ENCODE results near the gene RTTN. TPM values are rescaled to one million over a fixed set of nuclear protein-coding genes. Genes with fewer than 3 reads are reported as not detected.
"Not testable (repeated sequence)": the region's sequence is repeated elsewhere in the genome, so short reads cannot be mapped to it uniquely, and the experiment has no call there.

RTTN gene
- 25.3 and 28.6 TPM in 2 replicates for total RNA-seq

- Mint-ChIP-seq H3K9me3 (no peaks in the 10 kb centered on the region), H3K4me1 (ENCODE audit: low read depth) (peaks cover 32% of the 10 kb centered on the region), H3K36me3 (ENCODE audit: low read depth) (peaks cover 2% of the 10 kb centered on the region), H3K4me3 (peak within 1 kb of the TSS; percentile 94), H3K27ac (peak within 1 kb of the TSS; percentile 98), H3K27me3 (ENCODE audit: insufficient read depth) (peaks cover 4% of the 10 kb centered on the region)
- DNase-seq (ENCODE audit: low spot score): peak; percentile 89
- intact Hi-C loops (cut with micrococcal nuclease): loop anchor here (1.0 to 10.0 kb wide), 7 partner anchors 11 to 1490 kb away; partner anchors contain the start of gene TMX3
Observed at GRCh38 chr18:70205421-70206397, at the start of gene RTTN. TSS of gene RTTN (minus strand) at chr18:70205687. CDS start at chr18:70205658, 29 bp downstream.

GRCh38 chr18:70250781-70251180, 45.3 kb upstream of the RTTN start:
- Mint-ChIP-seq H3K4me3 (no peak overlapping the region), H3K9me3 (no peaks in the 10 kb centered on the region), H3K27me3 (ENCODE audit: insufficient read depth) (peaks cover 12% of the 10 kb centered on the region), H3K4me1 (ENCODE audit: low read depth) (no peaks in the 10 kb centered on the region), H3K36me3 (ENCODE audit: low read depth) (no peaks in the 10 kb centered on the region), H3K27ac (no peak overlapping the region)
- intact Hi-C loops (cut with micrococcal nuclease): no loop called here
- no peak for DNase-seq (ENCODE audit: low spot score)

- H3K27ac Mint-ChIP-seq; H3K4me3 Mint-ChIP-seq; DNase-seq (ENCODE audit: low spot score); H3K9me3 Mint-ChIP-seq; H3K4me1 Mint-ChIP-seq (ENCODE audit: low read depth); H3K36me3 Mint-ChIP-seq (ENCODE audit: low read depth); intact Hi-C loops (cut with micrococcal nuclease): not testable (repeated sequence)
- peaks cover 12% of the 10 kb centered on the region for H3K27me3 Mint-ChIP-seq (ENCODE audit: insufficient read depth)
Observed at GRCh38 chr18:70249861-70250260, 44.4 kb upstream of the RTTN start.

GRCh38 chr18:70249118-70249517, 43.6 kb upstream of the RTTN start:
- Mint-ChIP-seq H3K27ac (no peak overlapping the region), H3K9me3 (no peaks in the 10 kb centered on the region)
- intact Hi-C loops (cut with micrococcal nuclease): no loop called here

GRCh38 chr18:70246061-70246466, 40.6 kb upstream of the RTTN start:
- H3K27ac Mint-ChIP-seq: no peak overlapping the region
- peaks cover 13% of the 10 kb centered on the region for H3K27me3 Mint-ChIP-seq (ENCODE audit: insufficient read depth)
- intact Hi-C loops (cut with micrococcal nuclease): no loop called here
- no peaks in the 10 kb centered on the region for H3K4me1 Mint-ChIP-seq (ENCODE audit: low read depth)
- no peaks in the 10 kb centered on the region for H3K9me3 Mint-ChIP-seq
- H3K36me3 Mint-ChIP-seq (ENCODE audit: low read depth): no peaks in the 10 kb centered on the region
- no peak for DNase-seq (ENCODE audit: low spot score)
- no peak overlapping the region for H3K4me3 Mint-ChIP-seq

More at GRCh38 chr18:70249118-70249517, 43.6 kb upstream of the RTTN start:
- no peaks in the 10 kb centered on the region for H3K4me1 Mint-ChIP-seq (ENCODE audit: low read depth)
- DNase-seq (ENCODE audit: low spot score): no peak
- H3K4me3 Mint-ChIP-seq: no peak overlapping the region
- H3K27me3 Mint-ChIP-seq (ENCODE audit: insufficient read depth): peaks cover 12% of the 10 kb centered on the region
- no peaks in the 10 kb centered on the region for H3K36me3 Mint-ChIP-seq (ENCODE audit: low read depth)

GRCh38 chr18:70243131-70243929, 37.8 kb upstream of the RTTN start:
- no peak overlapping the region for H3K4me3 Mint-ChIP-seq
- intact Hi-C loops (cut with micrococcal nuclease): no loop called here
- peaks cover 16% of the 10 kb centered on the region for H3K27me3 Mint-ChIP-seq (ENCODE audit: insufficient read depth)
- no peak for DNase-seq (ENCODE audit: low spot score)
- no peaks in the 10 kb centered on the region for H3K36me3 Mint-ChIP-seq (ENCODE audit: low read depth)
- H3K27ac Mint-ChIP-seq: no peak overlapping the region
- no peaks in the 10 kb centered on the region for H3K9me3 Mint-ChIP-seq
- no peaks in the 10 kb centered on the region for H3K4me1 Mint-ChIP-seq (ENCODE audit: low read depth)

- not testable (repeated sequence) for H3K9me3 Mint-ChIP-seq; DNase-seq (ENCODE audit: low spot score); H3K36me3 Mint-ChIP-seq (ENCODE audit: low read depth)
Observed at GRCh38 chr18:70236921-70237320, 31.4 kb upstream of the RTTN start.

GRCh38 chr18:70235478-70235877, 30.0 kb upstream of the RTTN start:
- Mint-ChIP-seq H3K4me3 (no peak overlapping the region), H3K36me3 (ENCODE audit: low read depth) (no peaks in the 10 kb centered on the region), H3K9me3 (no peaks in the 10 kb centered on the region), H3K4me1 (ENCODE audit: low read depth) (no peaks in the 10 kb centered on the region), H3K27me3 (ENCODE audit: insufficient read depth) (peaks cover 10% of the 10 kb centered on the region), H3K27ac (no peak overlapping the region)
- intact Hi-C loops (cut with micrococcal nuclease): no loop called here
- no peak for DNase-seq (ENCODE audit: low spot score)

More at GRCh38 chr18:70236921-70237320, 31.4 kb upstream of the RTTN start:
- H3K4me3 Mint-ChIP-seq; H3K27ac Mint-ChIP-seq; H3K4me1 Mint-ChIP-seq (ENCODE audit: low read depth); intact Hi-C loops (cut with micrococcal nuclease); H3K27me3 Mint-ChIP-seq (ENCODE audit: insufficient read depth): not testable (repeated sequence)

GRCh38 chr18:70234667-70235459, 29.4 kb upstream of the RTTN start:
- Mint-ChIP-seq H3K27me3 (ENCODE audit: insufficient read depth) (peaks cover 7% of the 10 kb centered on the region), H3K36me3 (ENCODE audit: low read depth) (no peaks in the 10 kb centered on the region), H3K4me3 (no peak overlapping the region), H3K27ac (no peak overlapping the region), H3K9me3 (no peaks in the 10 kb centered on the region), H3K4me1 (ENCODE audit: low read depth) (no peaks in the 10 kb centered on the region)
- intact Hi-C loops (cut with micrococcal nuclease): no loop called here
- no peak for DNase-seq (ENCODE audit: low spot score)

- Mint-ChIP-seq H3K27ac (no peak overlapping the region), H3K36me3 (ENCODE audit: low read depth) (no peaks in the 10 kb centered on the region), H3K9me3 (no peaks in the 10 kb centered on the region), H3K4me3 (no peak overlapping the region), H3K4me1 (ENCODE audit: low read depth) (no peaks in the 10 kb centered on the region), H3K27me3 (ENCODE audit: insufficient read depth) (peaks cover 7% of the 10 kb centered on the region)
- DNase-seq (ENCODE audit: low spot score): no peak
- intact Hi-C loops (cut with micrococcal nuclease): no loop called here
Observed at GRCh38 chr18:70233974-70234373, 28.5 kb upstream of the RTTN start.

- peaks cover 3% of the 10 kb centered on the region for H3K27me3 Mint-ChIP-seq (ENCODE audit: insufficient read depth)
- no peak overlapping the region for H3K4me3 Mint-ChIP-seq
- H3K9me3 Mint-ChIP-seq: peaks cover 7% of the 10 kb centered on the region
- H3K4me1 Mint-ChIP-seq (ENCODE audit: low read depth): no peaks in the 10 kb centered on the region
- no peak overlapping the region for H3K27ac Mint-ChIP-seq
- H3K36me3 Mint-ChIP-seq (ENCODE audit: low read depth): no peaks in the 10 kb centered on the region
- no peak for DNase-seq (ENCODE audit: low spot score)
- intact Hi-C loops (cut with micrococcal nuclease): no loop called here
Observed at GRCh38 chr18:70232261-70232660, 26.8 kb upstream of the RTTN start.

- Mint-ChIP-seq H3K27ac (no peak overlapping the region), H3K4me3 (no peak overlapping the region), H3K36me3 (ENCODE audit: low read depth) (no peaks in the 10 kb centered on the region), H3K9me3 (peaks cover 7% of the 10 kb centered on the region), H3K27me3 (ENCODE audit: insufficient read depth) (peaks cover 3% of the 10 kb centered on the region), H3K4me1 (ENCODE audit: low read depth) (no peaks in the 10 kb centered on the region)
- intact Hi-C loops (cut with micrococcal nuclease): no loop called here
- no peak for DNase-seq (ENCODE audit: low spot score)
Observed at GRCh38 chr18:70229639-70230038, 24.2 kb upstream of the RTTN start.
